Endothelial cell of umbilical vein (primary cell): ENCODE results near the gene SBK3. TPM values are rescaled to one million over a fixed set of nuclear protein-coding genes. Genes with fewer than 3 reads are reported as not detected.

Source experiments
- BruUV-seq: library from RNA; stranded (reverse); fragments of 400-500 nt; replicated peaks from 2 replicates; lab custom pipeline; 2021; lab: Mats Ljungman, UMichigan
- CTCF ChIA-PET: fragments of 300-600, 350-600 bp; sonication (Branson Sonifier 250); formaldehyde crosslinking; loops from one replicate; lab custom pipeline; 2021; ENCODE audit warnings: antibody characterized with exemption, inconsistent platforms; lab: Charles Lee
- POLR2A ChIA-PET: fragments of 300-600, 350-600 bp; sonication (Branson Sonifier 250); formaldehyde crosslinking; loops from one replicate; lab custom pipeline; 2021; ENCODE audit warnings: antibody characterized with exemption, inconsistent platforms; lab: Charles Lee
- DNase-seq: peaks from one replicate; pipeline ENCODE4 v3.0.0-alpha.2; 2011; ENCODE audit warnings: low read depth, low spot score
- FAIRE-seq: peaks from 2 replicates; lab custom pipeline; 2011; peaks lifted over from hg19 to GRCh38; lab: Jason Lieb, UNC
- H2AFZ ChIP-seq: 2 replicates; pipeline ENCODE4 v1.6.0; 2012; ENCODE audit warnings: low read depth, low read length, control low read depth, inconsistent platforms
- H3K27ac ChIP-seq: 2 replicates; pipeline ENCODE4 v1.5.1; 2011; ENCODE audit warnings: low read depth, mild to moderate bottlenecking, control low read depth, low read length, moderate library complexity; ENCODE audit not compliant: insufficient read depth
- H3K27me3 ChIP-seq, 2 experiments: 2 replicates each; pipeline versions ENCODE4 v1.6.0 to v1.6.1; 2011; ENCODE audit warnings: low read length in 2 of 2, mixed read lengths in 1 of 2; ENCODE audit not compliant: control insufficient read depth in 2 of 2, insufficient read depth in 2 of 2
- H3K36me3 ChIP-seq, 2 experiments: 2 replicates in 1 of 2; 3 replicates in 1 of 2; pipeline ENCODE4 v1.5.1; 2011; ENCODE audit warnings: low read length in 2 of 2, mild to moderate bottlenecking in 1 of 2, moderate library complexity in 1 of 2; ENCODE audit not compliant: control insufficient read depth in 2 of 2, insufficient read depth in 2 of 2; ENCODE audit errors: extremely low read depth in 1 of 2
- H3K4me1 ChIP-seq: 3 replicates; pipeline ENCODE4 v1.5.1; 2011; ENCODE audit warnings: mild to moderate bottlenecking, low read length; ENCODE audit not compliant: control insufficient read depth, insufficient read depth; ENCODE audit errors: extremely low read depth
- H3K4me2 ChIP-seq: 2 replicates; pipeline ENCODE4 v1.6.1; 2011; ENCODE audit warnings: low read length, control low read depth, mixed read lengths; ENCODE audit not compliant: insufficient read depth
- H3K4me3 ChIP-seq, 3 experiments: fragments of 200-600 bp in 1 of 3; sonication (generic), shearing (Covaris generic) in 1 of 3; replicated peaks in 1 of 3; 2 replicates each; pipeline ENCODE4 v1.5.1; 2011 to 2016; ENCODE audit warnings: control low read depth in 3 of 3, low read length in 3 of 3, mild to moderate bottlenecking in 2 of 3, inconsistent platforms in 1 of 3, low read depth in 1 of 3, moderate library complexity in 1 of 3; ENCODE audit not compliant: insufficient read depth in 1 of 3
- H3K79me2 ChIP-seq: 2 replicates; pipeline ENCODE4 v1.6.0; 2012; ENCODE audit warnings: low read length, inconsistent platforms; ENCODE audit not compliant: control insufficient read depth, insufficient read depth
- H3K9ac ChIP-seq: replicated peaks from 2 replicates; pipeline ENCODE3; 2011; ENCODE audit warnings: low read length, control low read depth; ENCODE audit not compliant: insufficient read depth; ENCODE audit errors: extremely low read depth
- H3K9me1 ChIP-seq: replicated peaks from 3 replicates; pipeline ENCODE4 v1.6.0; 2011; ENCODE audit warnings: mild to moderate bottlenecking, low read length; ENCODE audit not compliant: control insufficient read depth, insufficient read depth; ENCODE audit errors: extremely low read depth
- H3K9me3 ChIP-seq: replicated peaks from 2 replicates; pipeline ENCODE4 v1.5.1; 2012; ENCODE audit warnings: low read length, inconsistent platforms; ENCODE audit not compliant: control insufficient read depth, insufficient read depth
- H4K20me1 ChIP-seq: replicated peaks from 2 replicates; pipeline ENCODE3; 2011; ENCODE audit warnings: mild to moderate bottlenecking, low read length; ENCODE audit not compliant: control insufficient read depth, insufficient read depth; ENCODE audit errors: extremely low read depth
- EZH2 ChIP-seq: IDR thresholded peaks from 2 replicates; pipeline ENCODE4 v1.6.1; 2012; ENCODE audit warnings: borderline replicate concordance, low read depth, mild to moderate bottlenecking, moderate library complexity, low read length, inconsistent platforms; ENCODE audit not compliant: severe bottlenecking
- FOS ChIP-seq: IDR thresholded peaks from 2 replicates; pipeline ENCODE4 v1.6.1; 2011; ENCODE audit warnings: mild to moderate bottlenecking, low read length, moderate library complexity, borderline replicate concordance; ENCODE audit not compliant: insufficient read depth
- GATA2 ChIP-seq: IDR thresholded peaks from 2 replicates; pipeline ENCODE4 v1.7.0; 2011; ENCODE audit warnings: low read depth, mild to moderate bottlenecking, moderate library complexity, mixed read lengths, low read length; ENCODE audit not compliant: insufficient read length, insufficient read depth
- JUN ChIP-seq: IDR thresholded peaks from 2 replicates; pipeline ENCODE4 v1.6.1; 2011; ENCODE audit warnings: borderline replicate concordance, low read depth; ENCODE audit not compliant: insufficient read length, insufficient read depth
- MAX ChIP-seq: IDR thresholded peaks from 2 replicates; pipeline ENCODE4 v1.6.1; 2011; ENCODE audit not compliant: insufficient read depth, insufficient read length
- MYC ChIP-seq: IDR thresholded peaks from one replicate; pipeline ENCODE4 v1.6.1; 2011; ENCODE audit warnings: mild to moderate bottlenecking, low read depth, low read length
- POLR2A ChIP-seq: IDR thresholded peaks from 2 replicates; pipeline ENCODE4 v1.6.1; 2012; ENCODE audit warnings: low read depth, mild to moderate bottlenecking, control low read depth, low read length
- POLR2AphosphoS5 ChIP-seq: IDR thresholded peaks from 2 replicates; pipeline ENCODE4 v1.6.1; 2012; ENCODE audit warnings: low read depth, mild to moderate bottlenecking, control low read depth, low read length, moderate library complexity; ENCODE audit not compliant: insufficient read depth
- dilution Hi-C: fragments of 300-500 bp; cut with MboI; formaldehyde crosslinking; loops from one replicate; pipeline ENCODE4 v1.15.0; 2019; ENCODE audit warnings: low sequenced_read_pairs; ENCODE audit not compliant: extremely low pct_ligation_motif_present
- intact Hi-C: fragments of 100-400 bp; cut with micrococcal nuclease; formaldehyde crosslinking; loops from one replicate; pipeline ENCODE4 v1.10.0; 2022
- polyA plus RNA-seq, 4 experiments: library from polyadenylated mRNA; depleted of rRNA in 3 of 4; stranded (reverse) in 3 of 4; unstranded in 1 of 4; fragments of >200 nt; gene quantifications; 2 replicates each; pipeline versions ENCODE4 v1.2.1 to v1.2.3, GENCODE V29; 2011 to 2012; ENCODE audit warnings: missing spikeins in 1 of 4
- total RNA-seq: library from RNA; stranded (reverse); gene quantifications from 2 replicates; pipeline ENCODE4 v1.2.3, GENCODE V29; 2021
- TF ChIP-seq, protein P1 (sequence below), 2 donors: IDR thresholded peaks; 1 replicate in 1 of 2; 2 replicates in 1 of 2; pipeline ENCODE4 v1.5.1; 2011; ENCODE audit warnings: low read length in 2 of 2, mild to moderate bottlenecking in 2 of 2, moderate library complexity in 2 of 2, control low read depth in 1 of 2, inconsistent platforms in 1 of 2, low read depth in 1 of 2; ENCODE audit not compliant: insufficient read depth in 1 of 2; ENCODE audit errors: extremely low read depth in 1 of 2

The SBK3 gene
- total and polyA plus RNA-seq, 2 donors (not counting 3 experiments of a cell fraction or from before 2014, with no cell fraction given) = 0.18 to 0.62 TPM

- intact Hi-C loops = no loop called here
- H2AFZ ChIP-seq = no peak overlapping the region
- POLR2A ChIA-PET = interaction anchor here (0.5 kb wide), 1 partner anchor 80 kb away, joined by 5 read pairs; the partner anchor contains the start of gene ZNF784
- dilution Hi-C loops = no loop called here
- H3K9me3 ChIP-seq = no peaks in the 10 kb centered on the region
- H3K4me1 ChIP-seq = peaks cover 28% of the 10 kb centered on the region
- no peaks in the 10 kb centered on the region for H3K36me3 ChIP-seq
- H3K27ac ChIP-seq = no peak overlapping the region
- no peaks in the 10 kb centered on the region for H3K79me2 ChIP-seq
- CTCF ChIA-PET = interaction anchor here (1.2 kb wide), 1 partner anchor 13 kb away, joined by 3 read pairs; no protein-coding TSS in a partner anchor
- H3K4me2 ChIP-seq = no peak overlapping the region
- no peaks in the 10 kb centered on the region for H4K20me1 ChIP-seq
- no peak for FAIRE-seq
- H3K4me3 ChIP-seq = no peak overlapping the region
- DNase-seq = no peak
- BruUV-seq = no TSS peak
- TF ChIP-seq GATA2 = no peak
- TF ChIP-seq FOS = no peak
- no peak for TF ChIP-seq MYC
- TF ChIP-seq, protein P1, sequence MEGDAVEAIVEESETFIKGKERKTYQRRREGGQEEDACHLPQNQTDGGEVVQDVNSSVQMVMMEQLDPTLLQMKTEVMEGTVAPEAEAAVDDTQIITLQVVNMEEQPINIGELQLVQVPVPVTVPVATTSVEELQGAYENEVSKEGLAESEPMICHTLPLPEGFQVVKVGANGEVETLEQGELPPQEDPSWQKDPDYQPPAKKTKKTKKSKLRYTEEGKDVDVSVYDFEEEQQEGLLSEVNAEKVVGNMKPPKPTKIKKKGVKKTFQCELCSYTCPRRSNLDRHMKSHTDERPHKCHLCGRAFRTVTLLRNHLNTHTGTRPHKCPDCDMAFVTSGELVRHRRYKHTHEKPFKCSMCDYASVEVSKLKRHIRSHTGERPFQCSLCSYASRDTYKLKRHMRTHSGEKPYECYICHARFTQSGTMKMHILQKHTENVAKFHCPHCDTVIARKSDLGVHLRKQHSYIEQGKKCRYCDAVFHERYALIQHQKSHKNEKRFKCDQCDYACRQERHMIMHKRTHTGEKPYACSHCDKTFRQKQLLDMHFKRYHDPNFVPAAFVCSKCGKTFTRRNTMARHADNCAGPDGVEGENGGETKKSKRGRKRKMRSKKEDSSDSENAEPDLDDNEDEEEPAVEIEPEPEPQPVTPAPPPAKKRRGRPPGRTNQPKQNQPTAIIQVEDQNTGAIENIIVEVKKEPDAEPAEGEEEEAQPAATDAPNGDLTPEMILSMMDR (IDR thresholded peaks at IDR 0.05; ENCODE audit: extremely low read depth in 1 of 2, insufficient read depth in 1 of 2, low read depth in 1 of 2, low read length in 2 of 2) = no peak
- no peak for TF ChIP-seq POLR2A
- TF ChIP-seq MAX = no peak
- no peak for TF ChIP-seq JUN
- no peak for TF ChIP-seq POLR2AphosphoS5
- TF ChIP-seq EZH2 = no peak
- no peaks in the 10 kb centered on the region for H3K9me1 ChIP-seq
- no peaks in the 10 kb centered on the region for H3K27me3 ChIP-seq
- no peak overlapping the region for H3K9ac ChIP-seq
These were observed 435 bp downstream of the SBK3 start for GRCh38 chr19:55544776-55545439.
